ENCODE data around the gene CCDC182.

DNA sequence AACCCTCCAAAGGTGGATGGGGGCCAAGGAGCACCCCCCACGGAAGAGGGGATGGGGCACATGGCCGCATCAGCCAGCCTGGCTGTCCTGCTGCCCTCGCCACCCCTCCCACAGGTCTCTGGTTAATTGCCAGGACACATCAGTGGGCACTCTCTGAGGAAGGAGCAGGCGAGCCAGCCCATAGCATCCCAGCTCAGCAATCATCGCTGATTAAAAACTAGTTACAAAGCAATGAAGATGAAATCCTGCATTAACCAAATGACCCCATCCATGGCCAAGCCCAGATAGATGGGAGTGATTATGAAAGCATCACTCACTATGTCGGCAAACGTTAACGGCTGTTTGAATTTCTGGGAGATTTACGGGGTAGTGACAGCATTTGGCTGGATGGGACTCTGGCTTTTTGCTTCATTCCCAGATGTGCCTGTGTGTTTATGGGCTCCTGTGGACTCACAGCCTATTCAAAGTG lies 45.3 kb downstream of the CCDC182 start:
- TF ChIP-seq ZNF292 (tag by site-specific recombination; IDR thresholded peaks at IDR 0.05; ENCODE audit: borderline replicate concordance, low read depth): no peak
- no peak for TF ChIP-seq ZBTB21 (tag by site-specific recombination; IDR thresholded peaks at IDR 0.05)
- TF ChIP-seq, protein P1, sequence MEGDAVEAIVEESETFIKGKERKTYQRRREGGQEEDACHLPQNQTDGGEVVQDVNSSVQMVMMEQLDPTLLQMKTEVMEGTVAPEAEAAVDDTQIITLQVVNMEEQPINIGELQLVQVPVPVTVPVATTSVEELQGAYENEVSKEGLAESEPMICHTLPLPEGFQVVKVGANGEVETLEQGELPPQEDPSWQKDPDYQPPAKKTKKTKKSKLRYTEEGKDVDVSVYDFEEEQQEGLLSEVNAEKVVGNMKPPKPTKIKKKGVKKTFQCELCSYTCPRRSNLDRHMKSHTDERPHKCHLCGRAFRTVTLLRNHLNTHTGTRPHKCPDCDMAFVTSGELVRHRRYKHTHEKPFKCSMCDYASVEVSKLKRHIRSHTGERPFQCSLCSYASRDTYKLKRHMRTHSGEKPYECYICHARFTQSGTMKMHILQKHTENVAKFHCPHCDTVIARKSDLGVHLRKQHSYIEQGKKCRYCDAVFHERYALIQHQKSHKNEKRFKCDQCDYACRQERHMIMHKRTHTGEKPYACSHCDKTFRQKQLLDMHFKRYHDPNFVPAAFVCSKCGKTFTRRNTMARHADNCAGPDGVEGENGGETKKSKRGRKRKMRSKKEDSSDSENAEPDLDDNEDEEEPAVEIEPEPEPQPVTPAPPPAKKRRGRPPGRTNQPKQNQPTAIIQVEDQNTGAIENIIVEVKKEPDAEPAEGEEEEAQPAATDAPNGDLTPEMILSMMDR (tag by site-specific recombination; IDR thresholded peaks at IDR 0.05): no peak
- no peak for TF ChIP-seq ZNF626 (tag by site-specific recombination; IDR thresholded peaks at IDR 0.05)
- no peak for TF ChIP-seq ZNF140 (tag by site-specific recombination; IDR thresholded peaks at IDR 0.05)
- TF ChIP-seq KLF16 (tag by site-specific recombination; IDR thresholded peaks at IDR 0.05): no peak
- no peak for TF ChIP-seq ZNF660 (tag by site-specific recombination; IDR thresholded peaks at IDR 0.05)
- TF ChIP-seq ZNF239 (tag by site-specific recombination; IDR thresholded peaks at IDR 0.05): no peak
- TF ChIP-seq, protein P2, sequence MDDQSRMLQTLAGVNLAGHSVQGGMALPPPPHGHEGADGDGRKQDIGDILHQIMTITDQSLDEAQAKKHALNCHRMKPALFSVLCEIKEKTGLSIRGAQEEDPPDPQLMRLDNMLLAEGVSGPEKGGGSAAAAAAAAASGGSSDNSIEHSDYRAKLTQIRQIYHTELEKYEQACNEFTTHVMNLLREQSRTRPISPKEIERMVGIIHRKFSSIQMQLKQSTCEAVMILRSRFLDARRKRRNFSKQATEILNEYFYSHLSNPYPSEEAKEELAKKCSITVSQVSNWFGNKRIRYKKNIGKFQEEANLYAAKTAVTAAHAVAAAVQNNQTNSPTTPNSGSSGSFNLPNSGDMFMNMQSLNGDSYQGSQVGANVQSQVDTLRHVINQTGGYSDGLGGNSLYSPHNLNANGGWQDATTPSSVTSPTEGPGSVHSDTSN (CRISPR knock-in tag; IDR thresholded peaks at IDR 0.05): no peak
- TF ChIP-seq ZNF169 (tag by site-specific recombination; IDR thresholded peaks at IDR 0.05): no peak
- no peak for TF ChIP-seq ZNF354C (tag by site-specific recombination; IDR thresholded peaks at IDR 0.05; ENCODE audit: borderline replicate concordance, low read depth)
